ENCODE results near the gene ZNF841. TPM values are rescaled to one million over a fixed set of nuclear protein-coding genes. Genes with fewer than 3 reads are reported as not detected.

Gene ZNF841
- 3.9 TPM for polyA plus RNA-seq (2013, experiment 1 of 2)
- polyA plus RNA-seq (2013, experiment 2 of 2): 3.7 TPM

DNA sequence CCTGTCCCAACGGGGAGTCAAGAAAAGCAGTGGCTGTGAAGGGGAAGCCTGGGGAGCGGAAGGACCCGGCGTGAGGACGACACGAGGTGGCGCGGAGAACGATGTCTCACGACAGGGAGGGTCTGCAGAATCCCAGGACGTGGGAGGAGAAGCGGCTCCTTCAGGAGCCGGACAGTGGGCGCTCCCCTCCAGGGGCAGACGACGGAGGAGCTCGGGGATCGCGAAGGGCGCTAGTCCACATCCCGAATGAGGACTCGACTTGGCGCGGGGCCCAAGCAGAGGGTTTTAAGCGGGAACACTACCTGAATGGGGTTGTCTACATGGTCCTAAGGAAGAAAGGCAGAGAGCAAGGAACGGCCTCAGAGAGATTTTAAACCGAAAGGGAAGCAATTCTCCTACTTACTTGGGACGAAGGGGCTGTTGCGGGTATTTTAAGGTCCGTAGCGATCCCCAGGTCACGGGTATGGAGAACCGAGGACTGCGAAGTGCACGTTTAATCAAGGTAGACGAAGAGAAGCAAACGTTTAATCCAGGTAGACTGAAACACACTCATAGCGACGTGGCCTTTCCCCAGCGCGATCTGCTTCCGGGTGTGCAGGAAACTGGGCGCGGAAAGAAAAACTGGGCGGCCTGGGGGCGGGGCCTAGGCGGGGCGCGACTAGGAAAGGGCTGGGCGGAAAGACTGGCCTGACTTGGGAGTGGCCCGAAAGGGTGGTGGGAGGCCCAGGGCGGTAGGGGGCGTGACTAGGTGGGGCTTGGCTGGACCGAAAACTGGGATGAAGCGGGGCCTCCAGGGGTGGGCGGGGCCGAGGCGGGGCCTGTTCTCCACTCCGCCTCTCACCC, at the start of gene ZNF841:
Gene ZNF841, minus strand, starts transcription at position 594 of the 843 bp plus-strand sequence. CDS start 10,964 bp downstream, outside the sequence.
- Histone ChIP-seq H3K36me3 (ENCODE audit: insufficient read depth, low read length) (peaks cover 23% of the 10 kb centered on the region), H3K4me3 (ENCODE audit: low read length) (peak within 1 kb of the TSS; percentile 100), H3K27ac (ENCODE audit: low read depth, low read length) (peak within 1 kb of the TSS; percentile 61; the same call in 1 of the 2 replicates), H3K4me1 (ENCODE audit: insufficient read depth, low read length) (peaks cover 7% of the 10 kb centered on the region; the same call in 1 of the 2 replicates), H3K9me3 (ENCODE audit: insufficient read depth, low read depth, low read length) (peaks cover 46% of the 10 kb centered on the region), H3K9ac (ENCODE audit: low read depth, low read length) (peak within 1 kb of the TSS; percentile 95), H3K27me3 (ENCODE audit: insufficient read depth, low read length) (0 out of 2 replicates have a peak, but pooled peaks cover 3% of the 10 kb centered on the region)
- WGBS: 3% methylated on average over 59 of the region's 59 CpGs

DNA sequence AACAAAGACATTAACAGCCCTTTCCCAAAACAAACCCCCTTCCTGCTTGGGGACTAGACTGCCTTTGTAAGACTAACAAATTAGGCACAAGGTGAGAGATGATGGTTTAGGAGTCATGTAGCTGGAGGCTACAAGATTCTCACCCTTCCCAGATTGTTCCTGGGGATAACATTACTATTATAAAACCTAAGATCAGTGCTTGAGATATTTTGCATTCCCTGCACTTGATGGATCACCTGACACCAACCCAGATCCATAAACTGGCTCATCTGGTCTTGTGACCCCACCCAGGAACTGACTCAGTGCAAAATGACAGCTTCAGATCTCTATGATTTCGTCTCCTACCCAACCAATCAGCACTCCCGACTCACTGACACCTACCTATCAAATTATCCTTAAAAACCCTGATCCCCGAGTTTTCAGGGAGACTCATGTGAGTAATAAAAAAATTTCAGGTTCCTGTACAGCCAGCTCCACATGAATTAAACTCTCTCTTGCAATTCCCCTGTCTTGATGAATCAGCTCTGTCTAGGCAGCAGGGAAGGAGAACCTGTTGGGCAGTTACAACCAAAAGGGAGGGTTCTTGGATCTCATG, 46.5 kb upstream of the ZNF841 start:
- H3K4me1 ChIP-seq (ENCODE audit: insufficient read depth, low read length): peaks cover 5% of the 10 kb centered on the region
- no peak overlapping the region for H3K27ac ChIP-seq (ENCODE audit: low read depth, low read length)
- 83% methylated on average over 3 of the region's 3 CpGs for WGBS
- H3K9me3 ChIP-seq (ENCODE audit: insufficient read depth, low read depth, low read length): peaks cover 3% of the 10 kb centered on the region
- H3K36me3 ChIP-seq (ENCODE audit: insufficient read depth, low read length): no peaks in the 10 kb centered on the region; the same call in 1 of the 2 replicates
- no peak overlapping the region for H3K4me3 ChIP-seq (ENCODE audit: low read length)
- H3K27me3 ChIP-seq (ENCODE audit: insufficient read depth, low read length): no peaks in the 10 kb centered on the region
- no peak overlapping the region for H3K9ac ChIP-seq (ENCODE audit: low read depth, low read length)

DNA sequence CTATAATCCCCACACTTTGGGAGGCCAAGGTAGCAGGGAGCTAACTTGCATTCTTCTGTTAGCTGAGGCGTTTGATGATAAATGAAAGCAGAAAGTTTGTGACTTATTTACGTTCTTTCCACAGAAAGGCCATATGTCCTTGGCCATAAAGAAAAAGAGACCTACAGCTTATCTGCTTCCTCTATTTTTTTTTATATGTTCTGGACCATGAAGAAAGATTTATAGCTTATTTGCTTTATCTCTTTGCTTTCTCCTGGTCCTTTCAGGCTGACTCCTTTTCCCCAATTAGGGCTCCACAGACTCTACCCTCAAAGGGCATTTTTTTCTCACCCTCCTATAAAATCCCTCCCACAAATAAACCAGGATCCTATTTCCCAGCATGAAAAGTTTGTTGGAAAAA, 45.6 kb upstream of the ZNF841 start:
- Histone ChIP-seq H3K9me3 (ENCODE audit: insufficient read depth, low read depth, low read length) (peaks cover 6% of the 10 kb centered on the region; the same call in 1 of the 2 replicates), H3K4me1 (ENCODE audit: insufficient read depth, low read length) (peaks cover 5% of the 10 kb centered on the region), H3K9ac (ENCODE audit: low read depth, low read length) (no peak overlapping the region), H3K36me3 (ENCODE audit: insufficient read depth, low read length) (peaks cover 6% of the 10 kb centered on the region), H3K27ac (ENCODE audit: low read depth, low read length) (no peak overlapping the region), H3K4me3 (ENCODE audit: low read length) (no peak overlapping the region), H3K27me3 (ENCODE audit: insufficient read depth, low read length) (no peaks in the 10 kb centered on the region)
- WGBS: 93% methylated on average over 2 of the region's 2 CpGs

DNA sequence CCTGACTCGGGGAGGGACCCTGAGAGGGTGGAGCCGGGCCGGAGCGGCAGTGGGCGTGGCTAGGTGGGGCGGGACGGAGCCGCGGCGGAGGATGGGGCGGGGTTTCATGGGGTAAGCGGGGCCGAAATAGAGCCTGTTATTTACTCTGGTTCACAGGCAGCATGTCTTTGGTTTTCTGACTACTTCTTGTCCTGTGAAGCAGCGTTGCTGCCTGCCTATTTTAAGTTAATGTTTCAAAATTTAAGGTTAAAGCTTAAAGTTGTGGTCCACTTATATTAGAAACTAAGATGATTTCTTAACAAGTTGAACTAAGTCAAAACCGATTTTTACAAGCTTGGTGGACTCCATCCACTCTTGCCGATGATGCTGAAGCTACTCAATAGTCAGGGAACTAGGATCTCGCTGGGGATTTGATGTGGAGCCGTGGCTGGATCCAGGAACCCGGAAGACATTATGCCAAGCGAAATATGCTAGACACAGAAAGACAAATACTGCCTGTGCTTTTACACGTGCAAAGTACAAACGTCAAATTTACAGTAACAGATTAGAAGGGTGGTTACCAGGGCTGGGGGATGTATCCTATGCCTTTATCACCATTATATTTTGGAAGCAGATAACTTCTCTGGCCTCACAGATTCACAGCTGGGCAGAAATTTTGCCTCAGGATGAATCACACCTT, 44.6 kb upstream of the ZNF841 start:
- H3K27ac ChIP-seq (ENCODE audit: low read depth, low read length): no peak overlapping the region
- no peaks in the 10 kb centered on the region for H3K27me3 ChIP-seq (ENCODE audit: insufficient read depth, low read length)
- peaks cover 6% of the 10 kb centered on the region; the same call in 1 of the 2 replicates for H3K9me3 ChIP-seq (ENCODE audit: insufficient read depth, low read depth, low read length)
- no peak overlapping the region for H3K9ac ChIP-seq (ENCODE audit: low read depth, low read length)
- peaks cover 11% of the 10 kb centered on the region for H3K36me3 ChIP-seq (ENCODE audit: insufficient read depth, low read length)
- peak overlapping the region; percentile 87 for H3K4me3 ChIP-seq (ENCODE audit: low read length)
- H3K4me1 ChIP-seq (ENCODE audit: insufficient read depth, low read length): peaks cover 5% of the 10 kb centered on the region
- WGBS: 32% methylated on average over 22 of the region's 22 CpGs

DNA sequence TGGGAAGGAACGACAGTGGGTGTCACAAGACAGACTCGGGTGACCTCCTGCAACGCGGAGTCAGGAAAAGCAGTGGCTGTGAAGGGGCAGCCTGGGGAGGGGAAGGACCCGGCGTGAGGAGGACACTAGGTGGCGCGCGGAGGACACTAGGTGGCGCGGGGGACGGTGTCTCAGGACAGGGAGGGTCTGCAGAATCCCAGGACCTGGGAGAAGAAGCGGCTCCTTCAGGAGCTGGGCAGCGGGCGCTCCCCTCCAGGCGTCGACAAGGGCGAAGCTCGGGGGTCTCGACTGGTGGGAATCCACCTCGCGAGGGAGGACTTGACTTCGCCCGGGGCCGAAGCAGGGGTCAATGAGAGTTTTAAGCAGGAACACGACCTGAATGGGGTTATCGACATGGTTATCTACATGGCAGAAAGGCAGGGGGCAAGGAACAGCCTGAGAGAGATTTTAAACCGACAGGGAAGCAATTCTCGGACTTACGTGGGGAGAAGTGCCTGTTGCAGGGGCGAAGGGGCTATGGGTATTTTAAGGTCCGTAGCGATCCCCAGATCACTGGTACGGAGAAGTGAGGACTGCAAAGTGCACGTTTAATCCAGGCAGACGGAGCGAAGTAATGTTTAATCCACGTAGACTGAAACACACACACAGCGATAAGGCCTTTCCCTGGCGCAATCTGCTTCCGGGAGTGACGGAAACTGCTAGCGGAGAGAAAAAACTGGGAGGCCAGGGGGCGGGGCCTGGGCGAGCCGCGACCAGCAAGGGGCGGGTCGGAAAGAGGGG, 43.9 kb upstream of the ZNF841 start, which contains the start of gene ZNF616:
Gene ZNF616, minus strand, starts transcription at position 687 of the 780 bp plus-strand sequence. CDS start 9,426 bp downstream, outside the sequence.
- H3K4me1 ChIP-seq (ENCODE audit: insufficient read depth, low read length): peaks cover 5% of the 10 kb centered on the region
- peaks cover 6% of the 10 kb centered on the region; the same call in 1 of the 2 replicates for H3K9me3 ChIP-seq (ENCODE audit: insufficient read depth, low read depth, low read length)
- peaks cover 18% of the 10 kb centered on the region for H3K36me3 ChIP-seq (ENCODE audit: insufficient read depth, low read length)
- H3K4me3 ChIP-seq (ENCODE audit: low read length): peak within 1 kb of the TSS; percentile 87
- H3K27ac ChIP-seq (ENCODE audit: low read depth, low read length): peak within 1 kb of the TSS; percentile 85
- no peaks in the 10 kb centered on the region for H3K27me3 ChIP-seq (ENCODE audit: insufficient read depth, low read length)
- under 1% methylated on average over 49 of the region's 49 CpGs for WGBS
- peak within 1 kb of the TSS; percentile 87 for H3K9ac ChIP-seq (ENCODE audit: low read depth, low read length)

DNA sequence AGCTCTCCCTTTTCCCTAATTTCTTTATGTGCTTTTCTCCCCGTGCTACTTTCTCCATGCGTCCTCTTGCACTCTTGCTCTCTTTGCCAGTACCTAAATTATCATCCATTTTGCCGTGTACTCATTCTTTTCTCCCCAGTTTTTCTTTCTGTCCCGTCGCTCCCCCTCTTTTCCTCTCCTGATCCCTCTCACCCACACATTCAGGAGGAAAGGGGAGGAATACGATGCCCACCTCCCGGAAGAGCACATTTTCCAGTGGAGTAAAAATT, 43.4 kb upstream of the ZNF841 start:
- Histone ChIP-seq H3K9ac (ENCODE audit: low read depth, low read length) (peak overlapping the region; percentile 87), H3K4me3 (ENCODE audit: low read length) (peak overlapping the region; percentile 87), H3K27me3 (ENCODE audit: insufficient read depth, low read length) (no peaks in the 10 kb centered on the region), H3K36me3 (ENCODE audit: insufficient read depth, low read length) (peaks cover 23% of the 10 kb centered on the region), H3K4me1 (ENCODE audit: insufficient read depth, low read length) (peaks cover 5% of the 10 kb centered on the region), H3K27ac (ENCODE audit: low read depth, low read length) (peak overlapping the region; percentile 85), H3K9me3 (ENCODE audit: insufficient read depth, low read depth, low read length) (peaks cover 6% of the 10 kb centered on the region; the same call in 1 of the 2 replicates)
- WGBS: 0% methylated on average over 7 of the region's 7 CpGs

DNA sequence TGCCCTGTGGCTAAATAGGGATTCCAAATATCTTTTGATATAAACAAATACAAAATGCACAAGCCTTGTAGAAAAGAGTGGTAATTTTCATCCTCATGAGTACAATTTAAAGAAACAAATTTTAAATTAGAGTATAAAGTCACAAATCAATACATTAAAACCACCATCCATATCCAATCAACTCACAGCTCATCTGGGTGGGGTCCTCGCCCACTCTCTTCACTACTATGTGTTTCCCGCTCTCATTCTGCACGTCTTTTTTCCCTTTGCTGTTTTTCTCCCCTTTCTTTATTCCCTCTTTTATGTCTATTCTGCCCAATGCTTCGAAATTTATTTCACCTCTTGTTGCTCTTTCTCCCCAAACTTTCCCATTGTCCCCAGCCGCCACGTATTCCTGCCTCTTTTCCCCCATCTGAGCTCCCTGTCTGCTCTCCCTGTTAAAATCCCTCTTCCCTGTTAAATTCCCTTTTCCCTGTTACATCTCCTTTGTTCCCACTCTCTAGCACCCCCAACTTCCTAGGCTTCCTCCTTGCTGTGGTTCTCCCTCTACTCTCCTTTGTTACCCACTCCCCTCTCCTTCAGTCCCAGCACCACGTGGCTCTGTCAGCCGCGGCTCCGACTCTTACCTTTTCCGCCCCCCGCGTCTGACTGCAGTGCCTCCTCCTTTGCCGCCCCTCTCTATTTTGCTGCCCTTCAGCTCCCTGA, 42.9 kb upstream of the ZNF841 start:
- peak overlapping the region; percentile 85 for H3K27ac ChIP-seq (ENCODE audit: low read depth, low read length)
- WGBS: 19% methylated on average over 14 of the region's 14 CpGs
- peaks cover 5% of the 10 kb centered on the region for H3K4me1 ChIP-seq (ENCODE audit: insufficient read depth, low read length)
- H3K36me3 ChIP-seq (ENCODE audit: insufficient read depth, low read length): peaks cover 27% of the 10 kb centered on the region
- H3K9me3 ChIP-seq (ENCODE audit: insufficient read depth, low read depth, low read length): peaks cover 6% of the 10 kb centered on the region; the same call in 1 of the 2 replicates
- peak overlapping the region; percentile 87 for H3K4me3 ChIP-seq (ENCODE audit: low read length)
- peak overlapping the region; percentile 87 for H3K9ac ChIP-seq (ENCODE audit: low read depth, low read length)
- H3K27me3 ChIP-seq (ENCODE audit: insufficient read depth, low read length): no peaks in the 10 kb centered on the region

DNA sequence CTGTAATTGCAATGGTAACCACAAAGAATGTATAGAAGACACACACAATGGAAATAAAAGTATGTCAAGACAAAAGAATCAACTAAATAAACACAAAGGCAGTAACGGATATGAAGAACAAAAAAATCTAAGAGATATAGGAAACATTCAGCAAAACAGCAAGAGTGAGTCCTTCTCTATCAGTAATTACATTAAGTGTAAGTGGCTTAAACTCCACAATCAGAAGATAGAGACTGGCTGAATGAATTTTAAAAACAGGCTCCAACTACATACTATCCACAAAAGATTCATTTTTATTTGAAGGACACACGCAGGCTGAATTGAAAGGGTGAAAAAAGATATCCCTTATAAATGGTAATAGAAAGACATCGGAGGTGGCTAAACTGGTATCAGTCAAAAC, 24.7 kb upstream of the ZNF841 start:
- Histone ChIP-seq H3K4me3 (ENCODE audit: low read length) (no peak overlapping the region), H3K9ac (ENCODE audit: low read depth, low read length) (no peak overlapping the region), H3K9me3 (ENCODE audit: insufficient read depth, low read depth, low read length) (peaks cover 100% of the 10 kb centered on the region), H3K27ac (ENCODE audit: low read depth, low read length) (no peak overlapping the region), H3K4me1 (ENCODE audit: insufficient read depth, low read length) (no peaks in the 10 kb centered on the region), H3K27me3 (ENCODE audit: insufficient read depth, low read length) (no peaks in the 10 kb centered on the region), H3K36me3 (ENCODE audit: insufficient read depth, low read length) (peaks cover 99% of the 10 kb centered on the region)
- WGBS: no CpG with 5 or more reads among the region's 3 CpGs

DNA sequence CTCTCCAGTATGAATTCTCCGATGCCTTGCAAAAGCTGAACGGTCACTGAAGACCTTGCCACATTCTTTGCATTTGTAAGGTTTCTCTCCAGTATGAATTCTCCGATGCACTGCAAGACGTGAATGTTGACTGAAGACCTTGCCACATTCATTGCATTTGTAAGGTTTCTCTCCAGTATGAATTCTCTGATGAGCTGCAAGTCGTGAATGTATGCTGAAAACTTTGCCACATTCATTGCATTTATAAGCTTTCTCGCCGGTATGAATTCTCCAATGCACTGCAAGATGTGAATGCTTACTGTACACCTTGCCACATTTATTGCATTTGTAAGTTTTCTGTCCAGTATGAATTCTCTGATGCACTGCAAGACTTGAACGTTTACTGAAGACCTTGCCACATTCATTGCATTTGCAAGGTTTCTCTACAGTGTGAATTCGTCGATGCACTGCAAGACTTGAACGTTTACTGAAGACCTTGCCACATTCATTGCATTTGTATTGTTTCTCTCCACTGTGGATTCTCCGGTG, 20.0 kb upstream of the ZNF841 start:
- H3K27ac ChIP-seq (ENCODE audit: low read depth, low read length): no peak overlapping the region
- H3K4me3 ChIP-seq (ENCODE audit: low read length): peak overlapping the region; percentile 22; the same call in 1 of the 2 replicates
- no peaks in the 10 kb centered on the region for H3K4me1 ChIP-seq (ENCODE audit: insufficient read depth, low read length)
- peaks cover 75% of the 10 kb centered on the region for H3K36me3 ChIP-seq (ENCODE audit: insufficient read depth, low read length)
- H3K9ac ChIP-seq (ENCODE audit: low read depth, low read length): no peak overlapping the region
- peaks cover 100% of the 10 kb centered on the region for H3K9me3 ChIP-seq (ENCODE audit: insufficient read depth, low read depth, low read length)
- WGBS: 95% methylated on average over 12 of the region's 12 CpGs
- H3K27me3 ChIP-seq (ENCODE audit: insufficient read depth, low read length): no peaks in the 10 kb centered on the region

DNA sequence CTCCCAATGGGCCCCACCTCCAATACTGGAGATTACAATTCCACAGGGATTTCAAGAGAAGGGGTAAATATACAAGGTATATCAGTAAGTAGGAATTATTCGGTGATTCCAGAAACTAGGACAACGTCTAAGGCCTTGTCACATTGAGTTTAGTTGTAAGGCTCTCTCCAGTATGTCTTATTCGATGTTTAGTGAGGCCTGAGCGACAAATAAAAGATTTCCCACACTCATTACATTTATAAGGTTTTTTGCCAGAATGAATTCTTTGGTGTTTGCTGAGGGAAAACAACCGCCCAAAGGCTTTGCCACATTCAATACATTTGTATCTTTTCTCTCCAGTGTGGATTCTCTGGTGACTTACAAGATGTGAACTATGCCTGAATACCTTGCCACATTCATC, 19.1 kb upstream of the ZNF841 start:
- peaks cover 98% of the 10 kb centered on the region for H3K9me3 ChIP-seq (ENCODE audit: insufficient read depth, low read depth, low read length)
- H3K4me1 ChIP-seq (ENCODE audit: insufficient read depth, low read length): no peaks in the 10 kb centered on the region
- peaks cover 66% of the 10 kb centered on the region for H3K36me3 ChIP-seq (ENCODE audit: insufficient read depth, low read length)
- H3K27me3 ChIP-seq (ENCODE audit: insufficient read depth, low read length): no peaks in the 10 kb centered on the region
- 97% methylated on average over 3 of the region's 5 CpGs for WGBS
- no peak overlapping the region for H3K9ac ChIP-seq (ENCODE audit: low read depth, low read length)
- H3K4me3 ChIP-seq (ENCODE audit: low read length): peak overlapping the region; percentile 22; the same call in 1 of the 2 replicates
- H3K27ac ChIP-seq (ENCODE audit: low read depth, low read length): no peak overlapping the region

Data from HUES64 (cell line).